Glutamatergic neuron (in vitro differentiated cells): ENCODE measurements around the gene NSD1. TPM values are rescaled to one million over a fixed set of nuclear protein-coding genes. Genes with fewer than 3 reads are reported as not detected.
A peak's percentile ranks its signal among the peaks of the same experiment; 100 is the strongest.
"Not testable (repeated sequence)": the region's sequence is repeated elsewhere in the genome, so short reads cannot be mapped to it uniquely, and the experiment has no call there.

Experiments used
- DNase-seq: peaks from one replicate; pipeline ENCODE4 v3.0.0; 2022
- H3K27ac Mint-ChIP-seq: one replicate; pipeline ENCODE4 v1.8.0; 2020; ENCODE audit warnings: mild to moderate bottlenecking, mixed read lengths, inconsistent platforms; ENCODE audit not compliant: unreplicated experiment
- H3K27me3 Mint-ChIP-seq: one replicate; pipeline ENCODE4 v1.8.0; 2020; ENCODE audit warnings: mild to moderate bottlenecking, moderate library complexity, mixed read lengths, inconsistent platforms; ENCODE audit not compliant: unreplicated experiment
- H3K36me3 Mint-ChIP-seq: one replicate; pipeline ENCODE4 v1.8.0; 2020; ENCODE audit warnings: mild to moderate bottlenecking, mixed read lengths, inconsistent platforms; ENCODE audit not compliant: unreplicated experiment
- H3K4me1 Mint-ChIP-seq: one replicate; pipeline ENCODE4 v1.8.0; 2020; ENCODE audit warnings: mild to moderate bottlenecking, low read depth, mixed read lengths, inconsistent platforms; ENCODE audit not compliant: unreplicated experiment
- H3K4me3 Mint-ChIP-seq: one replicate; pipeline ENCODE4 v1.8.0; 2020; ENCODE audit warnings: mild to moderate bottlenecking, mixed read lengths, inconsistent platforms; ENCODE audit not compliant: unreplicated experiment
- H3K9me3 Mint-ChIP-seq: one replicate; pipeline ENCODE4 v1.8.0; 2020; ENCODE audit warnings: mild to moderate bottlenecking, moderate library complexity, mixed read lengths, inconsistent platforms; ENCODE audit not compliant: unreplicated experiment
- CTCF ChIP-seq: fragments of 200-600 bp; sonication (generic); IDR thresholded peaks from one replicate; pipeline ENCODE4 v1.5.0; 2021; ENCODE audit not compliant: partially characterized antibody, unreplicated experiment
- total RNA-seq: library from RNA; stranded (reverse); fragmentation: NEBNext Ultra II Directional; extraction: Animal tissue kit (Norgen Biotek cat#: 25700); gene quantifications from one replicate; pipeline ENCODE4 v1.2.1, GENCODE V29; 2021; ENCODE audit not compliant: unreplicated experiment

Gene NSD1
- total RNA-seq, 1 donor from 2014 or later: 151 TPM

GRCh38 chr5:177241768-177242167, 108.2 kb downstream of the NSD1 start:
- H3K4me3 Mint-ChIP-seq: no peak overlapping the region
- H3K9me3 Mint-ChIP-seq: peaks cover 3% of the 10 kb centered on the region
- TF ChIP-seq CTCF: no peak
- H3K27me3 Mint-ChIP-seq: peaks cover 3% of the 10 kb centered on the region
- no peaks in the 10 kb centered on the region for H3K4me1 Mint-ChIP-seq
- no peaks in the 10 kb centered on the region for H3K36me3 Mint-ChIP-seq
- no peak overlapping the region for H3K27ac Mint-ChIP-seq
- no peak for DNase-seq

- Mint-ChIP-seq H3K27ac (no peak overlapping the region), H3K36me3 (no peaks in the 10 kb centered on the region), H3K4me3 (no peak overlapping the region), H3K4me1 (no peaks in the 10 kb centered on the region), H3K27me3 (peaks cover 3% of the 10 kb centered on the region), H3K9me3 (peaks cover 3% of the 10 kb centered on the region)
- no peak for TF ChIP-seq CTCF
- no peak for DNase-seq
These were observed 108.7 kb downstream of the NSD1 start for GRCh38 chr5:177242304-177242703.

- peaks cover 6% of the 10 kb centered on the region for H3K36me3 Mint-ChIP-seq
- no peak overlapping the region for H3K4me3 Mint-ChIP-seq
- peaks cover 1% of the 10 kb centered on the region for H3K9me3 Mint-ChIP-seq
- DNase-seq: no peak
- TF ChIP-seq CTCF: no peak
- H3K27ac Mint-ChIP-seq: no peak overlapping the region
- no peaks in the 10 kb centered on the region for H3K4me1 Mint-ChIP-seq
- H3K27me3 Mint-ChIP-seq: no peaks in the 10 kb centered on the region
These were observed 116.4 kb downstream of the NSD1 start for GRCh38 chr5:177249761-177250537.

- H3K4me3 Mint-ChIP-seq: no peak overlapping the region
- peak overlapping the region; percentile 75 for H3K27ac Mint-ChIP-seq
- TF ChIP-seq CTCF: no peak
- peaks cover 6% of the 10 kb centered on the region for H3K36me3 Mint-ChIP-seq
- peaks cover 3% of the 10 kb centered on the region for H3K9me3 Mint-ChIP-seq
- DNase-seq: no peak
- H3K27me3 Mint-ChIP-seq: no peaks in the 10 kb centered on the region
- no peaks in the 10 kb centered on the region for H3K4me1 Mint-ChIP-seq
These were observed 119.7 kb downstream of the NSD1 start for GRCh38 chr5:177253252-177253651.

- Mint-ChIP-seq H3K36me3 (peaks cover 6% of the 10 kb centered on the region), H3K27me3 (peaks cover 3% of the 10 kb centered on the region)
- DNase-seq: no peak
These were observed 122.7 kb downstream of the NSD1 start for GRCh38 chr5:177256296-177256695.

GRCh38 chr5:177258711-177259110, 125.1 kb downstream of the NSD1 start:
- not testable (repeated sequence) for H3K36me3 Mint-ChIP-seq, H3K9me3 Mint-ChIP-seq, H3K27me3 Mint-ChIP-seq, DNase-seq, H3K4me3 Mint-ChIP-seq, H3K4me1 Mint-ChIP-seq, H3K27ac Mint-ChIP-seq

More at GRCh38 chr5:177256296-177256695, 122.7 kb downstream of the NSD1 start:
- H3K27ac Mint-ChIP-seq: no peak overlapping the region
- TF ChIP-seq CTCF: no peak
- H3K4me3 Mint-ChIP-seq: no peak overlapping the region
- H3K4me1 Mint-ChIP-seq: no peaks in the 10 kb centered on the region
- peaks cover 3% of the 10 kb centered on the region for H3K9me3 Mint-ChIP-seq
